A549 (cell line): ENCODE measurements around the gene CALU. TPM values are rescaled to one million over a fixed set of nuclear protein-coding genes. Genes with fewer than 3 reads are reported as not detected.

ENCODE experiments used
- ATAC-seq, 2 experiments: fragments of 200-7000 bp in 1 of 2; fragments of >200 bp in 1 of 2; cut with Nextera tagmentation in 1 of 2; cut with Tn5 transposase in 1 of 2; 3 replicates each; pipeline versions ENCODE4 v1.8.0 to v1.9.1; 2018 to 2020; ENCODE audit warnings: mild to moderate bottlenecking in 1 of 2, moderate library complexity in 1 of 2
- CTCF ChIA-PET: fragments of 300-600 bp; sonication (Branson Sonifier 250); formaldehyde crosslinking; extraction: SDS; loops from one replicate; lab custom pipeline; 2021; ENCODE audit warnings: antibody characterized with exemption, inconsistent platforms; lab: Yijun Ruan, JAX
- POLR2A ChIA-PET: fragments of 350-600 bp; formaldehyde crosslinking; extraction: SDS; loops from one replicate; lab custom pipeline; 2021; ENCODE audit warnings: antibody characterized with exemption, inconsistent platforms; lab: Yijun Ruan, JAX
- DNase-seq, 2 experiments: peaks; one replicate each; pipeline versions ENCODE4 v3.0.0 to v3.0.0-alpha.2; 2011 to 2016; ENCODE audit warnings: low read depth in 1 of 2, low spot score in 1 of 2
- FAIRE-seq: peaks from 2 replicates; lab custom pipeline; 2011; peaks lifted over from hg19 to GRCh38; lab: Jason Lieb, UNC
- H3K27ac ChIP-seq, 2 experiments: fragments of >200 bp; sonication (Bioruptor Twin); formaldehyde crosslinking; 3 replicates each; pipeline ENCODE4 v1.5.1; 2016 to 2017
- H3K4me1 ChIP-seq: fragments of >200 bp; sonication (Bioruptor Twin); formaldehyde crosslinking; 3 replicates; pipeline ENCODE4 v1.6.1; 2016
- H3K4me2 ChIP-seq: fragments of >200 bp; sonication (Bioruptor Twin); formaldehyde crosslinking; 3 replicates; pipeline ENCODE4 v1.6.1; 2016
- H3K4me3 ChIP-seq: fragments of >200 bp; sonication (Bioruptor Twin); formaldehyde crosslinking; 3 replicates; pipeline ENCODE4 v1.5.1; 2016
- H3K9me3 ChIP-seq: fragments of >200 bp; sonication (Bioruptor Twin); formaldehyde crosslinking; 3 replicates; pipeline ENCODE4 v1.6.1; 2016
- CEBPB ChIP-seq, 2 experiments: fragments of >200 bp in 1 of 2; sonication (Bioruptor Twin) in 1 of 2; formaldehyde crosslinking in 1 of 2; IDR thresholded peaks; 2 replicates each; pipeline ENCODE4 v1.6.1; 2012 to 2016
- CHD4 ChIP-seq: fragments of 200-600 bp; sonication (generic); IDR thresholded peaks from 2 replicates; pipeline ENCODE4 v1.6.1; 2016; ENCODE audit warnings: antibody characterized with exemption, mild to moderate bottlenecking, borderline replicate concordance
- HOXB5 ChIP-seq: fragments of 250-450 bp; sonication (Bioruptor Pico); IDR thresholded peaks from 2 replicates; pipeline ENCODE4 v1.5.0; 2020; ENCODE audit warnings: mild to moderate bottlenecking, moderate library complexity
- MAFK ChIP-seq: fragments of 450-650 bp; IDR thresholded peaks from 2 replicates; pipeline ENCODE4 v1.6.1; 2014; ENCODE audit not compliant: partially characterized antibody
- RCOR1 ChIP-seq: fragments of 150-350 bp; IDR thresholded peaks from 2 replicates; pipeline ENCODE4 v1.6.1; 2014; ENCODE audit warnings: antibody characterized with exemption, low read length, low read depth
- RFX5 ChIP-seq: fragments of 450-650 bp; IDR thresholded peaks from 2 replicates; pipeline ENCODE4 v1.7.1; 2014; ENCODE audit warnings: antibody characterized with exemption, mild to moderate bottlenecking, moderate library complexity
- SMC3 ChIP-seq: fragments of >200 bp; sonication (Bioruptor Twin); formaldehyde crosslinking; IDR thresholded peaks from 3 replicates; pipeline ENCODE4 v1.6.1; 2018; ENCODE audit warnings: inconsistent platforms
- TFCP2L1 ChIP-seq: fragments of 250-450 bp; sonication (Bioruptor Pico); IDR thresholded peaks from 2 replicates; pipeline ENCODE4 v1.5.0; 2021; ENCODE audit warnings: mild to moderate bottlenecking
- ZNF302 ChIP-seq: fragments of 250-450 bp; sonication (Bioruptor Pico); IDR thresholded peaks from 2 replicates; pipeline ENCODE4 v1.9.0; 2021; ENCODE audit warnings: inconsistent platforms, mild to moderate bottlenecking, moderate library complexity
- whole genome bisulfite sequencing: methylation state at CpG from one replicate; pipeline ENCODE4 v1.1.6; 2017; ENCODE audit errors: missing lambda C conversion rate; 5-methylcytosine and 5-hydroxymethylcytosine counted together
- polyA plus RNA-seq, 4 experiments: library from polyadenylated mRNA; depleted of rRNA in 3 of 4; stranded (reverse); fragments of >200 nt; fragmentation: RNase III in 1 of 4; extraction: RNeasy Plus Mini Kit Qiagen cat#74134 plus additional on column Dnase treatment in 1 of 4; gene quantifications; 2 replicates in 3 of 4; 3 replicates in 1 of 4; pipeline ENCODE4 v1.2.3, GENCODE V29; 2011 to 2017
- small RNA-seq, 6 experiments: library from RNA; depleted of rRNA; stranded (forward); fragments of <200 nt; gene quantifications; one replicate each; pipeline ENCODE3, GENCODE V24; 2012

CALU gene
- polyA plus RNA-seq, 2 of the 4 experiments (the other 2 are of a cell fraction): 192 to 233 TPM

DNA sequence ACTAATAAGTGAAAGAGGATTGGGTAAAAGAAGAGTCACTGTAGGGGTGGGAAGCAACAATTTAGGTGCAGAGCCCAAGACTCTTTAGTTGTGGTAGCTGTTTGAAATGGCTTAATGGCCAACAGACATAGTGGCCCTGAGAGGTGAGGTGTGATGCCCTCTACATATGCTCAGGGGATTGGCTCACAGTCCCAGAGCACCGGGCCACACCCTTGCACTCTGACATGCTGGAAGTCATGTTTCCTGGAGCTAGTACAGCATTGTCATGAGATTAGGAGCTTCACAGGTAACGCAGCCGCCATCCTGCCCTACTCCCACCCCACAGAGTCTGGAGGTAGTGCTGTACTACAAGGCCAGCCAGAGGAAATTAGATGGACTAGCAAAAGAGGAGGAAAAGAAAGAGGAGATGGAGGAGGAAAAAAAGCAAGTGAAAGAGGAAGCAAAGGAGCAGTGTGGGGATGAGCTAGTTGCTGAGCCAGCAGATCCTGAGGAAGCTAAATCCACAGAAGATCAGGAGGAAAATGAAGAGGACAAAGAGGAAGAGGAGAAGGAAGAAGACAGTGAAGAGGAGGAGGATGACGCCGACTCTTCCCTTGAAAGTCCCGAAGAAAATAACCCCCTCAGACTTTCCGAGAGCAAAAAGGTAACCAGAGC, 76.3 kb downstream of the CALU start:
- ATAC-seq (no peak), DNase-seq (no peak), FAIRE-seq (no peak)
- no peaks in the 10 kb centered on the region for H3K9me3 ChIP-seq
- WGBS: 79% methylated on average over 7 of the region's 7 CpGs
- H3K4me1 ChIP-seq: no peaks in the 10 kb centered on the region
- CTCF ChIA-PET: interaction anchor here (0.5 to 1.2 kb wide), 3 partner anchors 10 to 106 kb away, joined by 3 to 5 read pairs (median 4); no protein-coding TSS in a partner anchor
- TF ChIP-seq CEBPB (IDR thresholded peaks at IDR 0.05) (no peak), MAFK (peak; percentile 56)
- H3K27ac ChIP-seq: no peak overlapping the region
- no peak overlapping the region for H3K4me2 ChIP-seq
- no peak overlapping the region for H3K4me3 ChIP-seq
- POLR2A ChIA-PET: no interaction called here

DNA sequence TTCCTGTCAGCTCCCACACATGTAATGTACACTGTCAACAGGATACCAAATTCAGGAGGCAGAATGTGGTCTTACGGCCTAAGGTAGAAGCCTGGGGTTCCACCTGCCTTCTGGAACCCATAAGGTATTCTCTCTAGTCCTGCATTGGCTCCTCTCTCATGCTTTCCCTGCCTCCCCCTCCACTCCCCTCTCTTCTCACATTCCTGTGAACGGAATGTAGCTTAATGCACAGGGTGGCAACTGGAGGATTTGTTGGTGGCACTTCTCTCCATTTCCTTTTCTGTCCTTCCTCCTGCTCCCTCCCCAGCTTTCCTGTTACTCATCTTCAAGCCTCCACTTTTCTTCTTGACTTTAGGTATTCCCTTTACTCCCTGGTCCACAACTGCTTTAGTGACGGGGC, 79.5 kb downstream of the CALU start:
- POLR2A ChIA-PET: no interaction called here
- DNase-seq (no peak), ATAC-seq (no peak), FAIRE-seq (no peak)
- Histone ChIP-seq H3K4me3 (no peak overlapping the region), H3K27ac (no peak overlapping the region), H3K4me2 (no peak overlapping the region), H3K9me3 (no peaks in the 10 kb centered on the region), H3K4me1 (no peaks in the 10 kb centered on the region)
- WGBS: 70% methylated on average over 3 of the region's 3 CpGs
- CTCF ChIA-PET: interaction anchor here (0.8 to 4.4 kb wide), 5 partner anchors 13 to 65 kb away, joined by 3 to 22 read pairs (median 6); no protein-coding TSS in a partner anchor
- TF ChIP-seq HOXB5 (no peak), RFX5 (no peak), RCOR1 (no peak), CHD4 (no peak), ZNF302 (CRISPR knock-in tag) (no peak), SMC3 (no peak), TFCP2L1 (no peak)

Small RNAs within 50 kb of the gene (small RNA-seq; reads per million reads assigned to genes)
- 0 reads per million in 6 experiments for gene RN7SL81P
- 0.16 to 26.0 (median 5.4) reads per million in 6 experiments for gene RNA5SP242
- 0 to 3.5 (median 0.60) reads per million in 6 experiments for gene RNA5SP243

Other genes starting within 250 kb of the CALU start
- gene GARIN1A, start 67.1 kb upstream of the CALU start, polyA plus RNA-seq (2011; rRNA removed): 0.37 and 0.46 TPM in 2 replicates
- 0.30 to 0.49 TPM (median 0.43 TPM) in 3 replicates for gene GARIN1A, start 67.1 kb upstream of the CALU start, polyA plus RNA-seq (2017; fragmentation: RNase III; extraction: RNeasy Plus Mini Kit Qiagen cat#74134 plus additional on column Dnase treatment)
- gene OPN1SW, start 36.4 kb downstream of the CALU start, polyA plus RNA-seq (2011; rRNA removed): not detected in 2 replicates
- not detected in 3 replicates for gene OPN1SW, start 36.4 kb downstream of the CALU start, polyA plus RNA-seq (2017; fragmentation: RNase III; extraction: RNeasy Plus Mini Kit Qiagen cat#74134 plus additional on column Dnase treatment)
- 5.4 and 5.6 TPM in 2 replicates for gene CCDC136, start 52.6 kb downstream of the CALU start, polyA plus RNA-seq (2011; rRNA removed)
- gene CCDC136, start 52.6 kb downstream of the CALU start, polyA plus RNA-seq (2017; fragmentation: RNase III; extraction: RNeasy Plus Mini Kit Qiagen cat#74134 plus additional on column Dnase treatment): 3.6 to 7.3 TPM (median 4.7 TPM) in 3 replicates
- gene FLNC, start 91.0 kb downstream of the CALU start, polyA plus RNA-seq (2011; rRNA removed): 0.43 and 0.60 TPM in 2 replicates
- 3.2 to 3.4 TPM (median 3.4 TPM) in 3 replicates for gene FLNC, start 91.0 kb downstream of the CALU start, polyA plus RNA-seq (2017; fragmentation: RNase III; extraction: RNeasy Plus Mini Kit Qiagen cat#74134 plus additional on column Dnase treatment)
- gene ATP6V1F, start 123.5 kb downstream of the CALU start, polyA plus RNA-seq (2011; rRNA removed): 155 and 180 TPM in 2 replicates
- 201 to 230 TPM (median 229 TPM) in 3 replicates for gene ATP6V1F, start 123.5 kb downstream of the CALU start, polyA plus RNA-seq (2017; fragmentation: RNase III; extraction: RNeasy Plus Mini Kit Qiagen cat#74134 plus additional on column Dnase treatment)
- 0.05 TPM in 1 of 2 replicates, not detected in the other for gene KCP, start 171.3 kb downstream of the CALU start, polyA plus RNA-seq (2011; rRNA removed)
- gene KCP, start 171.3 kb downstream of the CALU start, polyA plus RNA-seq (2017; fragmentation: RNase III; extraction: RNeasy Plus Mini Kit Qiagen cat#74134 plus additional on column Dnase treatment): 0.07 to 0.18 TPM (median 0.14 TPM) in 3 replicates
- gene IRF5, start 198.6 kb downstream of the CALU start, polyA plus RNA-seq (2011; rRNA removed): 5.5 and 6.5 TPM in 2 replicates
- 6.1 to 9.7 TPM (median 8.7 TPM) in 3 replicates for gene IRF5, start 198.6 kb downstream of the CALU start, polyA plus RNA-seq (2017; fragmentation: RNase III; extraction: RNeasy Plus Mini Kit Qiagen cat#74134 plus additional on column Dnase treatment)